CD4-positive, alpha-beta memory T cell (primary cell): ENCODE data around the gene MRPL14. TPM values are rescaled to one million over a fixed set of nuclear protein-coding genes. Genes with fewer than 3 reads are reported as not detected.

Source experiments
- CTCF ChIA-PET: fragments of 350-600 bp; sonication (Branson Sonifier 250); formaldehyde crosslinking; loops from one replicate; lab custom pipeline; 2021; ENCODE audit warnings: inconsistent platforms; ENCODE audit not compliant: partially characterized antibody; lab: Charles Lee
- POLR2A ChIA-PET: fragments of 350-600 bp; sonication (Branson Sonifier 250); formaldehyde crosslinking; loops from one replicate; lab custom pipeline; 2021; ENCODE audit not compliant: partially characterized antibody; lab: Charles Lee
- DNase-seq, 5 donors: peaks; one replicate each; pipeline versions ENCODE4 v3.0.0 to v3.0.0-alpha.2; 2020 to 2022; ENCODE audit warnings: mixed read lengths in 1 of 5
- H3K27ac ChIP-seq: one replicate; pipeline ENCODE4 v1.7.0; 2013; ENCODE audit warnings: low read depth, low read length
- H3K27me3 ChIP-seq: 2 replicates; pipeline ENCODE4 v1.7.0; 2013; ENCODE audit warnings: mild to moderate bottlenecking, low read length, moderate library complexity; ENCODE audit not compliant: insufficient read depth
- H3K36me3 ChIP-seq: 2 replicates; pipeline ENCODE4 v1.7.0; 2013; ENCODE audit warnings: mild to moderate bottlenecking, low read length, moderate library complexity; ENCODE audit not compliant: insufficient read depth
- H3K4me1 ChIP-seq: 2 replicates; pipeline ENCODE4 v1.7.0; 2013; ENCODE audit warnings: mild to moderate bottlenecking, low read length, moderate library complexity; ENCODE audit not compliant: insufficient read depth
- H3K4me3 ChIP-seq, 2 donors: one replicate each; pipeline ENCODE4 v1.7.0; 2013; ENCODE audit warnings: low read length in 2 of 2, mild to moderate bottlenecking in 1 of 2
- H3K9me3 ChIP-seq, 2 donors: one replicate each; pipeline ENCODE4 v1.7.0; 2013; ENCODE audit warnings: low read length in 2 of 2, control low read depth in 1 of 2; ENCODE audit not compliant: control insufficient read depth in 1 of 2
- H3K27ac Mint-ChIP-seq, 7 donors: one replicate each; pipeline ENCODE4 v1.8.0; 2020 to 2021; ENCODE audit warnings: mixed read lengths in 7 of 7, mild to moderate bottlenecking in 6 of 7, inconsistent platforms in 3 of 7, moderate library complexity in 3 of 7
- H3K27me3 Mint-ChIP-seq, 2 donors: one replicate each; pipeline ENCODE4 v1.8.0; 2020 to 2021; ENCODE audit warnings: mixed read lengths in 2 of 2
- H3K36me3 Mint-ChIP-seq, 2 donors: one replicate each; pipeline ENCODE4 v1.8.0; 2020 to 2021; ENCODE audit warnings: mixed read lengths in 2 of 2, inconsistent platforms in 1 of 2, mild to moderate bottlenecking in 1 of 2
- H3K4me1 Mint-ChIP-seq, 4 donors: one replicate each; pipeline ENCODE4 v1.8.0; 2020 to 2021; ENCODE audit warnings: mixed read lengths in 4 of 4, mild to moderate bottlenecking in 1 of 4
- H3K4me3 Mint-ChIP-seq, 8 donors: one replicate each; pipeline ENCODE4 v1.8.0; 2020 to 2021; ENCODE audit warnings: mixed read lengths in 8 of 8, mild to moderate bottlenecking in 7 of 8, moderate library complexity in 6 of 8, inconsistent platforms in 3 of 8
- H3K9me3 Mint-ChIP-seq, 8 donors: one replicate each; pipeline ENCODE4 v1.8.0; 2020 to 2021; ENCODE audit warnings: mixed read lengths in 8 of 8, mild to moderate bottlenecking in 5 of 8, inconsistent platforms in 3 of 8, moderate library complexity in 1 of 8
- intact Hi-C: fragments of 100-400 bp; cut with micrococcal nuclease; formaldehyde crosslinking; loops from one replicate; pipeline ENCODE4 v1.15.1; 2023
- polyA plus RNA-seq, 2 donors: library from polyadenylated mRNA; unstranded; fragments of 300-500 nt; fragmentation: Illumina TruSeq; gene quantifications; one replicate each; pipeline ENCODE4 v1.2.3, GENCODE V29; 2021
- total RNA-seq, 2 experiments: library from RNA; stranded (reverse); gene quantifications; one replicate each; pipeline ENCODE4 v1.2.3, GENCODE V29; 2021

Gene MRPL14
- total and polyA plus RNA-seq, 4 experiments from 2014 or later: 21.7 to 123 (median 63.4) TPM

- ChIA-PET POLR2A (no interaction called here), CTCF (interaction anchor here (0.7 to 1.0 kb wide), 3 partner anchors 15 to 593 kb away, joined by 3 to 4 read pairs (median 3); no protein-coding TSS in a partner anchor)
- no peak overlapping the region for H3K4me3 ChIP-seq
- Mint-ChIP-seq H3K27me3 (no peaks in the 10 kb centered on the region), H3K9me3 (no peaks in the 10 kb centered on the region), H3K27ac (peak overlapping the region in 6 of 7 donors; percentile 17 to 67 (median 46)), H3K4me3 (peak overlapping the region in 1 of 8 donors; percentile 52), H3K36me3 (peaks cover 29 to 40% of the 10 kb centered on the region in 2 donors), H3K4me1 (peaks cover 34 to 55% (median 41%) of the 10 kb centered on the region in 4 donors)
- H3K9me3 ChIP-seq: no peaks in the 10 kb centered on the region
- peaks cover 54% of the 10 kb centered on the region for H3K4me1 ChIP-seq
- peaks cover 30% of the 10 kb centered on the region for H3K36me3 ChIP-seq
- no peak for DNase-seq
- intact Hi-C loops: no loop called here
- H3K27ac ChIP-seq: no peak overlapping the region
- H3K27me3 ChIP-seq: no peaks in the 10 kb centered on the region
Measured at GRCh38 chr6:44116641-44117382, 10.4 kb downstream of the MRPL14 start.

- H3K9me3 Mint-ChIP-seq: no peaks in the 10 kb centered on the region
- H3K27me3 Mint-ChIP-seq: no peaks in the 10 kb centered on the region
- no peak for DNase-seq
- Histone ChIP-seq H3K9me3 (no peaks in the 10 kb centered on the region), H3K4me3 (no peak overlapping the region), H3K36me3 (peaks cover 38% of the 10 kb centered on the region), H3K4me1 (peaks cover 45% of the 10 kb centered on the region), H3K27ac (no peak overlapping the region), H3K27me3 (no peaks in the 10 kb centered on the region)
- ChIA-PET POLR2A (no interaction called here), CTCF (no interaction called here)
- peaks cover 34 to 48% (median 38%) of the 10 kb centered on the region in 4 donors for H3K4me1 Mint-ChIP-seq
- intact Hi-C loops: no loop called here
- H3K27ac Mint-ChIP-seq: peak overlapping the region in 4 of 7 donors; percentile 39 to 73 (median 56)
- H3K36me3 Mint-ChIP-seq: peaks cover 39 to 49% of the 10 kb centered on the region in 2 donors
- no peak overlapping the region for H3K4me3 Mint-ChIP-seq
Measured at GRCh38 chr6:44115866-44116265, 11.4 kb downstream of the MRPL14 start.

- Histone ChIP-seq H3K27ac (no peak overlapping the region), H3K9me3 (no peaks in the 10 kb centered on the region), H3K4me1 (peaks cover 27% of the 10 kb centered on the region), H3K36me3 (peaks cover 45% of the 10 kb centered on the region), H3K27me3 (no peaks in the 10 kb centered on the region), H3K4me3 (no peak overlapping the region)
- DNase-seq: no peak
- peak overlapping the region in 1 of 7 donors; percentile 7 for H3K27ac Mint-ChIP-seq
- ChIA-PET POLR2A (no interaction called here), CTCF (interaction anchor here (0.7 kb wide), 1 partner anchor 18 kb away, joined by 3 read pairs; no protein-coding TSS in a partner anchor)
- peaks cover 49 to 68% of the 10 kb centered on the region in 2 donors for H3K36me3 Mint-ChIP-seq
- intact Hi-C loops: no loop called here
- no peak overlapping the region for H3K4me3 Mint-ChIP-seq
- peaks cover 20 to 30% (median 25%) of the 10 kb centered on the region in 4 donors for H3K4me1 Mint-ChIP-seq
- H3K27me3 Mint-ChIP-seq: no peaks in the 10 kb centered on the region
- H3K9me3 Mint-ChIP-seq: no peaks in the 10 kb centered on the region
Measured at GRCh38 chr6:44113414-44113813, 13.8 kb downstream of the MRPL14 start.

GRCh38 chr6:44111434-44112417, 15.5 kb downstream of the MRPL14 start:
- no peak overlapping the region for H3K4me3 Mint-ChIP-seq
- Histone ChIP-seq H3K4me1 (peaks cover 11% of the 10 kb centered on the region), H3K9me3 (no peaks in the 10 kb centered on the region), H3K27ac (no peak overlapping the region), H3K36me3 (peaks cover 45% of the 10 kb centered on the region), H3K27me3 (no peaks in the 10 kb centered on the region), H3K4me3 (no peak overlapping the region)
- H3K27me3 Mint-ChIP-seq: no peaks in the 10 kb centered on the region
- CTCF ChIA-PET: interaction anchor here (1.0 to 1.6 kb wide), 4 partner anchors 16 to 228 kb away, joined by 3 to 9 read pairs (median 4); no protein-coding TSS in a partner anchor
- no peaks in the 10 kb centered on the region for H3K9me3 Mint-ChIP-seq
- peak overlapping the region in 4 of 7 donors; percentile 20 to 91 (median 42) for H3K27ac Mint-ChIP-seq
- peaks cover 49 to 74% of the 10 kb centered on the region in 2 donors for H3K36me3 Mint-ChIP-seq
- intact Hi-C loops: no loop called here
- no peak for DNase-seq
- POLR2A ChIA-PET: no interaction called here
- H3K4me1 Mint-ChIP-seq: peaks cover 15 to 16% (median 16%) of the 10 kb centered on the region in 4 donors

GRCh38 chr6:44110966-44111365, 16.3 kb downstream of the MRPL14 start:
- Mint-ChIP-seq H3K27ac (peak overlapping the region in 5 of 7 donors; percentile 30 to 63 (median 54)), H3K27me3 (no peaks in the 10 kb centered on the region), H3K9me3 (no peaks in the 10 kb centered on the region), H3K4me1 (peaks cover 10 to 14% (median 12%) of the 10 kb centered on the region in 4 donors), H3K36me3 (peaks cover 54 to 76% of the 10 kb centered on the region in 2 donors), H3K4me3 (no peak overlapping the region)
- H3K27me3 ChIP-seq: no peaks in the 10 kb centered on the region
- H3K4me3 ChIP-seq: no peak overlapping the region
- POLR2A ChIA-PET: interaction anchor here (0.7 kb wide), 1 partner anchor 10 kb away, joined by 3 read pairs; no protein-coding TSS in a partner anchor
- CTCF ChIA-PET: interaction anchor here (1.0 to 1.6 kb wide), 3 partner anchors 15 to 146 kb away, joined by 3 to 9 read pairs (median 4); no protein-coding TSS in a partner anchor
- H3K4me1 ChIP-seq: peaks cover 3% of the 10 kb centered on the region
- intact Hi-C loops: no loop called here
- H3K36me3 ChIP-seq: peaks cover 45% of the 10 kb centered on the region
- H3K27ac ChIP-seq: no peak overlapping the region
- DNase-seq: no peak
- no peaks in the 10 kb centered on the region for H3K9me3 ChIP-seq

- Histone ChIP-seq H3K4me1 (no peaks in the 10 kb centered on the region), H3K36me3 (peaks cover 41% of the 10 kb centered on the region), H3K27me3 (no peaks in the 10 kb centered on the region), H3K27ac (no peak overlapping the region), H3K9me3 (no peaks in the 10 kb centered on the region), H3K4me3 (no peak overlapping the region)
- no peak for DNase-seq
- no peak overlapping the region for H3K4me3 Mint-ChIP-seq
- H3K27me3 Mint-ChIP-seq: no peaks in the 10 kb centered on the region
- CTCF ChIA-PET: interaction anchor here (0.7 to 1.5 kb wide), 3 partner anchors 8 to 14 kb away, joined by 3 to 4 read pairs (median 3); no protein-coding TSS in a partner anchor
- intact Hi-C loops: no loop called here
- peaks cover 5 to 15% (median 8%) of the 10 kb centered on the region in 4 donors for H3K4me1 Mint-ChIP-seq
- peaks cover 49 to 71% of the 10 kb centered on the region in 2 donors for H3K36me3 Mint-ChIP-seq
- POLR2A ChIA-PET: interaction anchor here (0.7 kb wide), 1 partner anchor 11 kb away, joined by 3 read pairs; no protein-coding TSS in a partner anchor
- H3K9me3 Mint-ChIP-seq: no peaks in the 10 kb centered on the region
- H3K27ac Mint-ChIP-seq: peak overlapping the region in 4 of 7 donors; percentile 11 to 43 (median 24)
Measured at GRCh38 chr6:44110005-44110676, 17.1 kb downstream of the MRPL14 start.
